IMR-90 (cell line): ENCODE measurements around the gene KLHL29.

Source experiments
- BHLHE40 ChIP-seq: fragments of 150-350 bp; IDR thresholded peaks from 2 replicates; pipeline ENCODE4 v1.6.1; 2016; ENCODE audit warnings: mild to moderate bottlenecking, low read depth, low read length
- CEBPB ChIP-seq: IDR thresholded peaks from 2 replicates; pipeline ENCODE4 v1.6.1; 2012; ENCODE audit warnings: low read depth, low read length, improper control_type of control experiment
- CTCF ChIP-seq: conservative IDR thresholded peaks from 2 replicates; pipeline ENCODE4 v1.5.1; 2012; ENCODE audit warnings: mild to moderate bottlenecking, low read depth, low read length, improper control_type of control experiment
- FOS ChIP-seq: fragments of 150-350 bp; IDR thresholded peaks from 2 replicates; pipeline ENCODE4 v1.6.1; 2016; ENCODE audit warnings: low read depth, low read length
- MAFK ChIP-seq: IDR thresholded peaks from 2 replicates; pipeline ENCODE4 v1.6.1; 2012; ENCODE audit warnings: low read depth, low read length, improper control_type of control experiment
- MAZ ChIP-seq: IDR thresholded peaks from 2 replicates; pipeline ENCODE4 v1.6.1; 2012; ENCODE audit warnings: low read depth, mild to moderate bottlenecking, low read length, improper control_type of control experiment, moderate library complexity, borderline replicate concordance
- MXI1 ChIP-seq: IDR thresholded peaks from 2 replicates; pipeline ENCODE4 v1.6.1; 2012; ENCODE audit warnings: low read depth, mild to moderate bottlenecking, low read length, moderate library complexity, borderline replicate concordance
- POLR2A ChIP-seq: IDR thresholded peaks from 2 replicates; pipeline ENCODE4 v1.6.1; 2012; ENCODE audit warnings: mild to moderate bottlenecking, low read depth, low read length
- RAD21 ChIP-seq: IDR thresholded peaks from 2 replicates; pipeline ENCODE4 v1.6.1; 2012; ENCODE audit warnings: low read length, improper control_type of control experiment
- RFX5 ChIP-seq: IDR thresholded peaks from 2 replicates; pipeline ENCODE4 v1.8.0; 2012; ENCODE audit warnings: low read depth, mild to moderate bottlenecking, low read length, moderate library complexity
- SMC3 ChIP-seq: fragments of 150-350 bp; IDR thresholded peaks from 2 replicates; pipeline ENCODE4 v1.6.1; 2016; ENCODE audit warnings: low read depth, mild to moderate bottlenecking, antibody characterized with exemption, low read length, moderate library complexity
- USF2 ChIP-seq: fragments of 150-350 bp; IDR thresholded peaks from 2 replicates; pipeline ENCODE4 v1.6.1; 2017; ENCODE audit warnings: mild to moderate bottlenecking, antibody characterized with exemption, low read length, low read depth

GRCh38 chr2:23376972-23377371 lies 8.0 kb upstream of the KLHL29 start:
- TF ChIP-seq CTCF (no peak), POLR2A (no peak), CEBPB (no peak), FOS (no peak), SMC3 (no peak), MAZ (no peak), BHLHE40 (no peak), USF2 (no peak; the same call in 1 of the 2 replicates), MXI1 (no peak), RFX5 (no peak), RAD21 (no peak), MAFK (no peak)
